ENCODE data around the gene COPS7B.

The COPS7B gene

GRCh38 chr2:231780123-231780908 is 5.9 kb upstream of the COPS7B start:
- H3K4me3 ChIP-seq: peak overlapping the region; percentile 86
- peak; percentile 73 for DNase-seq (ENCODE audit: low spot score)
- no peak for TF ChIP-seq CTCF (IDR thresholded peaks at IDR 0.05)
- peak overlapping the region; percentile 82 to 85 for H3K27ac ChIP-seq

- no peak for TF ChIP-seq CTCF (IDR thresholded peaks at IDR 0.05)
- Histone ChIP-seq H3K27ac (peak within 1 kb of the TSS; percentile 82 to 85), H3K4me3 (peak within 1 kb of the TSS; percentile 86)
- peak; percentile 99 for DNase-seq (ENCODE audit: low spot score)
Measured at GRCh38 chr2:231780909-231781797, 5.1 kb upstream of the COPS7B start, which contains the start of gene PDE6D. PDE6D (minus strand) TSS chr2:231781282; CDS start chr2:231781114, 168 bp downstream.

GRCh38 chr2:231781798-231782726 is 4.2 kb upstream of the COPS7B start:
- Histone ChIP-seq H3K27ac (peak overlapping the region; percentile 82 to 85), H3K4me3 (peak overlapping the region; percentile 86)
- no peak for DNase-seq (ENCODE audit: low spot score)
- TF ChIP-seq CTCF (IDR thresholded peaks at IDR 0.05): no peak

GRCh38 chr2:231785413-231785812 is 832 bp upstream of the COPS7B start:
- no peak for TF ChIP-seq CTCF (IDR thresholded peaks at IDR 0.05)
- no peak for DNase-seq (ENCODE audit: low spot score)
- Histone ChIP-seq H3K27ac (peak overlapping the region in 1 of 2 donors; percentile 49), H3K4me3 (peak overlapping the region; percentile 96)

GRCh38 chr2:231785822-231786176 is 446 bp upstream of the COPS7B start:
- peak overlapping the region; percentile 96 for H3K4me3 ChIP-seq
- H3K27ac ChIP-seq: peak overlapping the region; percentile 49 to 79
- no peak for DNase-seq (ENCODE audit: low spot score)
- no peak for TF ChIP-seq CTCF (IDR thresholded peaks at IDR 0.05)

GRCh38 chr2:231786917-231787292 is 660 bp downstream of the COPS7B start:
- no peak for DNase-seq (ENCODE audit: low spot score)
- peak overlapping the region; percentile 96 for H3K4me3 ChIP-seq
- peak overlapping the region in 1 of 2 donors; percentile 79 for H3K27ac ChIP-seq
- TF ChIP-seq CTCF (IDR thresholded peaks at IDR 0.05): no peak
